SK-N-SH treated with all-trans-retinoic acid at 6 μM for 48 hours (cell line): Measurements from ENCODE around the gene ETV6.
A peak's percentile ranks its signal among the peaks of the same experiment; 100 is the strongest.

ENCODE experiments used
- ATAC-seq: fragments of 200-7000 bp; cut with Tn5 transposase; 3 replicates; pipeline ENCODE4 v1.9.1; 2020; ENCODE audit warnings: mild to moderate bottlenecking, moderate library complexity
- ARNTL ChIP-seq: fragments of 450-650 bp; formaldehyde crosslinking; IDR thresholded peaks from 2 replicates; pipeline ENCODE4 v1.5.0; 2020; ENCODE audit warnings: low read depth, mild to moderate bottlenecking, moderate library complexity, borderline replicate concordance
- BACH2 ChIP-seq: fragments of 250-450 bp; sonication (Bioruptor Pico); IDR thresholded peaks from 2 replicates; pipeline ENCODE4 v1.9.0; 2021; ENCODE audit warnings: mild to moderate bottlenecking, borderline replicate concordance
- CSDC2 ChIP-seq: fragments of 250-450 bp; sonication (Bioruptor Pico); IDR thresholded peaks from 2 replicates; pipeline ENCODE4 v1.5.0; 2020; ENCODE audit warnings: mild to moderate bottlenecking, moderate library complexity
- GLIS3 ChIP-seq: fragments of 250-450 bp; sonication (Bioruptor Pico); IDR thresholded peaks from 2 replicates; pipeline ENCODE4 v1.5.0; 2020; ENCODE audit warnings: mild to moderate bottlenecking, moderate library complexity
- ISL1 ChIP-seq: fragments of 250-450 bp; sonication (Bioruptor Pico); IDR thresholded peaks from 2 replicates; pipeline ENCODE4 v2.1.2; 2022; ENCODE audit warnings: mild to moderate bottlenecking, moderate library complexity
- OSR1 ChIP-seq: fragments of 250-450 bp; sonication (Bioruptor Pico); IDR thresholded peaks from 2 replicates; pipeline ENCODE4 v1.8.0; 2022; ENCODE audit warnings: moderate library complexity, mild to moderate bottlenecking, inconsistent platforms
- SNAI2 ChIP-seq: fragments of 250-450 bp; sonication (Bioruptor Pico); IDR thresholded peaks from 2 replicates; pipeline ENCODE4 v1.5.0; 2020; ENCODE audit warnings: mild to moderate bottlenecking, moderate library complexity
- TCF4 ChIP-seq: fragments of 250-450 bp; sonication (Bioruptor Pico); IDR thresholded peaks from 2 replicates; pipeline ENCODE4 v1.8.0; 2021; ENCODE audit warnings: mild to moderate bottlenecking, moderate library complexity, borderline replicate concordance
- TOX ChIP-seq: fragments of 250-450 bp; sonication (Bioruptor Pico); IDR thresholded peaks from 2 replicates; pipeline ENCODE4 v1.8.0; 2021; ENCODE audit warnings: mild to moderate bottlenecking, moderate library complexity, borderline replicate concordance
- ZC3H10 ChIP-seq: fragments of 250-450 bp; sonication (Bioruptor Pico); IDR thresholded peaks from 2 replicates; pipeline ENCODE4 v1.5.1; 2021; ENCODE audit warnings: mild to moderate bottlenecking, moderate library complexity
- ZFP3 ChIP-seq: fragments of 250-450 bp; sonication (Bioruptor Pico); IDR thresholded peaks from 2 replicates; pipeline ENCODE4 v1.5.0; 2020; ENCODE audit warnings: mild to moderate bottlenecking, moderate library complexity
- ZNF565 ChIP-seq: fragments of 450-650 bp; formaldehyde crosslinking; conservative IDR thresholded peaks from 2 replicates; pipeline ENCODE4 v1.5.0; 2020; ENCODE audit warnings: low read depth, mild to moderate bottlenecking, moderate library complexity
- ZNF70 ChIP-seq: fragments of 450-650 bp; formaldehyde crosslinking; IDR thresholded peaks from 2 replicates; pipeline ENCODE4 v1.5.0; 2020; ENCODE audit warnings: mild to moderate bottlenecking, moderate library complexity
- ZNF8 ChIP-seq: fragments of 450-650 bp; formaldehyde crosslinking; IDR thresholded peaks from 2 replicates; pipeline ENCODE4 v1.5.0; 2020; ENCODE audit warnings: mild to moderate bottlenecking, moderate library complexity
- TF ChIP-seq, protein P1 (sequence below): fragments of 250-450 bp; sonication (Bioruptor Pico); IDR thresholded peaks from 2 replicates; pipeline ENCODE4 v1.8.0; 2020; ENCODE audit warnings: mild to moderate bottlenecking, moderate library complexity, borderline replicate concordance
- TF ChIP-seq, protein P2 (sequence below): fragments of 250-450 bp; sonication (Bioruptor Pico); IDR thresholded peaks from 2 replicates; pipeline ENCODE4 v1.5.0; 2020; ENCODE audit warnings: mild to moderate bottlenecking, moderate library complexity
- TF ChIP-seq, protein P3 (sequence below): fragments of 250-450 bp; sonication (Bioruptor Pico); IDR thresholded peaks from 2 replicates; pipeline ENCODE4 v1.8.0; 2021; ENCODE audit warnings: low read depth, mild to moderate bottlenecking, moderate library complexity, borderline replicate concordance
- TF ChIP-seq, protein P4 (sequence below): fragments of 250-450 bp; sonication (Bioruptor Pico); IDR thresholded peaks from 2 replicates; pipeline ENCODE4 v1.5.1; 2021; ENCODE audit warnings: mild to moderate bottlenecking, moderate library complexity
- TF ChIP-seq, protein P5 (sequence below): fragments of 250-450 bp; sonication (Bioruptor Pico); IDR thresholded peaks from 2 replicates; pipeline ENCODE4 v1.5.1; 2020; ENCODE audit warnings: low read depth, mild to moderate bottlenecking, moderate library complexity

The ETV6 gene

DNA sequence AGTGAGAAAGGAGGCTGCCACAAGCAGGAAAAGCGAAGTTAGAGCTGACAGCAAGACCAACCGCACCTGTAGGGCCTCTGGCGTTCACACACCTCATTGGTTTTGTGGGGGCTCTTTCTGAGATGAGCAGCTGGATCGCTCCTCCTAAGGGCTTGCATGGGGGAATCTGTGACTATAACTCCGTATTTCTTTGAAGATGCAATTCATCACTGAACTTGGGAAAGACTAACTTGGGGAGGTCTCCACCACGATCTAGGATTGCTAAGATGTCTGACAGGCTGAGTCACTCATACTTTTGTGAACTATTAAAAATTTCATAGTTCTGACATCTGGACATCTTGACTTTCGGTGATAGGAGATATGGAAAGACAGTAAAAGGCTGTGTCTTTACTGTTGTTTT lies 173.6 kb downstream of the ETV6 start:
- TF ChIP-seq, protein P1, sequence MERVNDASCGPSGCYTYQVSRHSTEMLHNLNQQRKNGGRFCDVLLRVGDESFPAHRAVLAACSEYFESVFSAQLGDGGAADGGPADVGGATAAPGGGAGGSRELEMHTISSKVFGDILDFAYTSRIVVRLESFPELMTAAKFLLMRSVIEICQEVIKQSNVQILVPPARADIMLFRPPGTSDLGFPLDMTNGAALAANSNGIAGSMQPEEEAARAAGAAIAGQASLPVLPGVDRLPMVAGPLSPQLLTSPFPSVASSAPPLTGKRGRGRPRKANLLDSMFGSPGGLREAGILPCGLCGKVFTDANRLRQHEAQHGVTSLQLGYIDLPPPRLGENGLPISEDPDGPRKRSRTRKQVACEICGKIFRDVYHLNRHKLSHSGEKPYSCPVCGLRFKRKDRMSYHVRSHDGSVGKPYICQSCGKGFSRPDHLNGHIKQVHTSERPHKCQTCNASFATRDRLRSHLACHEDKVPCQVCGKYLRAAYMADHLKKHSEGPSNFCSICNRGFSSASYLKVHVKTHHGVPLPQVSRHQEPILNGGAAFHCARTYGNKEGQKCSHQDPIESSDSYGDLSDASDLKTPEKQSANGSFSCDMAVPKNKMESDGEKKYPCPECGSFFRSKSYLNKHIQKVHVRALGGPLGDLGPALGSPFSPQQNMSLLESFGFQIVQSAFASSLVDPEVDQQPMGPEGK, result no peak
- TF ChIP-seq OSR1 (CRISPR knock-in tag) (no peak), ISL1 (CRISPR knock-in tag) (peak; percentile 46; the same call in 1 of the 2 replicates), GLIS3 (no peak), BACH2 (CRISPR knock-in tag) (no peak)
- TF ChIP-seq, protein P2, sequence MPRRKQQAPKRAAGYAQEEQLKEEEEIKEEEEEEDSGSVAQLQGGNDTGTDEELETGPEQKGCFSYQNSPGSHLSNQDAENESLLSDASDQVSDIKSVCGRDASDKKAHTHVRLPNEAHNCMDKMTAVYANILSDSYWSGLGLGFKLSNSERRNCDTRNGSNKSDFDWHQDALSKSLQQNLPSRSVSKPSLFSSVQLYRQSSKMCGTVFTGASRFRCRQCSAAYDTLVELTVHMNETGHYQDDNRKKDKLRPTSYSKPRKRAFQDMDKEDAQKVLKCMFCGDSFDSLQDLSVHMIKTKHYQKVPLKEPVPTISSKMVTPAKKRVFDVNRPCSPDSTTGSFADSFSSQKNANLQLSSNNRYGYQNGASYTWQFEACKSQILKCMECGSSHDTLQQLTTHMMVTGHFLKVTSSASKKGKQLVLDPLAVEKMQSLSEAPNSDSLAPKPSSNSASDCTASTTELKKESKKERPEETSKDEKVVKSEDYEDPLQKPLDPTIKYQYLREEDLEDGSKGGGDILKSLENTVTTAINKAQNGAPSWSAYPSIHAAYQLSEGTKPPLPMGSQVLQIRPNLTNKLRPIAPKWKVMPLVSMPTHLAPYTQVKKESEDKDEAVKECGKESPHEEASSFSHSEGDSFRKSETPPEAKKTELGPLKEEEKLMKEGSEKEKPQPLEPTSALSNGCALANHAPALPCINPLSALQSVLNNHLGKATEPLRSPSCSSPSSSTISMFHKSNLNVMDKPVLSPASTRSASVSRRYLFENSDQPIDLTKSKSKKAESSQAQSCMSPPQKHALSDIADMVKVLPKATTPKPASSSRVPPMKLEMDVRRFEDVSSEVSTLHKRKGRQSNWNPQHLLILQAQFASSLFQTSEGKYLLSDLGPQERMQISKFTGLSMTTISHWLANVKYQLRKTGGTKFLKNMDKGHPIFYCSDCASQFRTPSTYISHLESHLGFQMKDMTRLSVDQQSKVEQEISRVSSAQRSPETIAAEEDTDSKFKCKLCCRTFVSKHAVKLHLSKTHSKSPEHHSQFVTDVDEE (CRISPR knock-in tag), result no peak
- peak; percentile 88 for ATAC-seq

DNA sequence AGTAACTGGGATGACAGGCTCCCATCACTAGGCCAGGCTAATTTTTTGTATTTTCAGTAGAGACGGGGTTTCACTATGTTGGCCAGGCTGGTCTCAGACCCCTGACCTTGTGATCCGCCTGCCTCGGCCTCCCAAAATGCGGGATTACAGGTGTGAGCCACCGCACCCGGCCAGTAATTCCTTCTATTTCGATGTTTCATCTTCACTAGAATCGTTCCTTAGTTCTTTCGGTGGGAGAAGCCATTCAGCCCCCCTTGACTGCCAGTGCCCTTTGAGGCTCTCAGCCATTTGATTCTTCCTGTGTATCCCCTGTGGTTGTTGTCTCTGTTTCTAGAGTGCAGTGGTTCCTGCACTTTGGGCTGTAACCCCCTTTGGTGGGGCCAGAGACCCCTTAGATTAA lies 174.1 kb downstream of the ETV6 start:
- no peak for ATAC-seq
- TF ChIP-seq TOX (CRISPR knock-in tag) (no peak), OSR1 (CRISPR knock-in tag) (no peak), ISL1 (CRISPR knock-in tag) (no peak), SNAI2 (CRISPR knock-in tag) (no peak), TCF4 (no peak), ZFP3 (no peak), ARNTL (CRISPR knock-in tag) (no peak), GLIS3 (no peak), CSDC2 (CRISPR knock-in tag) (no peak), ZNF8 (CRISPR knock-in tag) (no peak), ZNF565 (no peak)
- TF ChIP-seq, protein P3, sequence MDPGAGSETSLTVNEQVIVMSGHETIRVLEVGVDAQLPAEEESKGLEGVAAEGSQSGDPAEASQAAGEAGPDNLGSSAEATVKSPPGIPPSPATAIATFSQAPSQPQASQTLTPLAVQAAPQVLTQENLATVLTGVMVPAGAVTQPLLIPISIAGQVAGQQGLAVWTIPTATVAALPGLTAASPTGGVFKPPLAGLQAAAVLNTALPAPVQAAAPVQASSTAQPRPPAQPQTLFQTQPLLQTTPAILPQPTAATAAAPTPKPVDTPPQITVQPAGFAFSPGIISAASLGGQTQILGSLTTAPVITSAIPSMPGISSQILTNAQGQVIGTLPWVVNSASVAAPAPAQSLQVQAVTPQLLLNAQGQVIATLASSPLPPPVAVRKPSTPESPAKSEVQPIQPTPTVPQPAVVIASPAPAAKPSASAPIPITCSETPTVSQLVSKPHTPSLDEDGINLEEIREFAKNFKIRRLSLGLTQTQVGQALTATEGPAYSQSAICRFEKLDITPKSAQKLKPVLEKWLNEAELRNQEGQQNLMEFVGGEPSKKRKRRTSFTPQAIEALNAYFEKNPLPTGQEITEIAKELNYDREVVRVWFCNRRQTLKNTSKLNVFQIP (CRISPR knock-in tag), result no peak
- TF ChIP-seq, protein P2 (CRISPR knock-in tag), result no peak
- TF ChIP-seq, protein P4, sequence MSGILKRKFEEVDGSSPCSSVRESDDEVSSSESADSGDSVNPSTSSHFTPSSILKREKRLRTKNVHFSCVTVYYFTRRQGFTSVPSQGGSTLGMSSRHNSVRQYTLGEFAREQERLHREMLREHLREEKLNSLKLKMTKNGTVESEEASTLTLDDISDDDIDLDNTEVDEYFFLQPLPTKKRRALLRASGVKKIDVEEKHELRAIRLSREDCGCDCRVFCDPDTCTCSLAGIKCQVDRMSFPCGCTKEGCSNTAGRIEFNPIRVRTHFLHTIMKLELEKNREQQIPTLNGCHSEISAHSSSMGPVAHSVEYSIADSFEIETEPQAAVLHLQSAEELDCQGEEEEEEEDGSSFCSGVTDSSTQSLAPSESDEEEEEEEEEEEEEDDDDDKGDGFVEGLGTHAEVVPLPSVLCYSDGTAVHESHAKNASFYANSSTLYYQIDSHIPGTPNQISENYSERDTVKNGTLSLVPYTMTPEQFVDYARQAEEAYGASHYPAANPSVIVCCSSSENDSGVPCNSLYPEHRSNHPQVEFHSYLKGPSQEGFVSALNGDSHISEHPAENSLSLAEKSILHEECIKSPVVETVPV, result no peak

DNA sequence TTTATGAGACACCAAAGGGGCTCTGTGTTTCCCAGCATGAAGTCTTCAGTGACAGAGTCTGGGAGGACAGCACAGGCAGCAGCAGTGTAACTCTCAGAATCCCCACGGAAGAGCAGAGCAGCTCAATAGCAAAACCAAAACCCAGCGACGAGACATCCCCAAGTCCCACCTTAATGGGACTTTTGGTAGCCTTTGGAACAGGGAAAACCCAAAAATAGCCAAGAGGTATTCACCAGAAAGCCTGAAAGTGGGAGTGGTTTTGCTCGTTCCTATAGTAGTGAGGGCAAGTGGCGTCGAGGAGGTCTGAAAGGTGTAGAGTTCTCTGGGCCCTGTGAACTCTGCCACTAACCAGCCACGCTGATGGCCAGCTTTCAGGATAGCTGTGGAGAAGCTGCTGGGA lies 174.6 kb downstream of the ETV6 start:
- ATAC-seq, result no peak
- TF ChIP-seq ZNF565 (no peak), TOX (CRISPR knock-in tag) (no peak), ARNTL (CRISPR knock-in tag) (no peak), BACH2 (CRISPR knock-in tag) (no peak), SNAI2 (CRISPR knock-in tag) (no peak), ZC3H10 (CRISPR knock-in tag) (no peak), ZNF70 (CRISPR knock-in tag) (no peak), GLIS3 (no peak)
- TF ChIP-seq, protein P3 (CRISPR knock-in tag), result no peak
- TF ChIP-seq, protein P5, sequence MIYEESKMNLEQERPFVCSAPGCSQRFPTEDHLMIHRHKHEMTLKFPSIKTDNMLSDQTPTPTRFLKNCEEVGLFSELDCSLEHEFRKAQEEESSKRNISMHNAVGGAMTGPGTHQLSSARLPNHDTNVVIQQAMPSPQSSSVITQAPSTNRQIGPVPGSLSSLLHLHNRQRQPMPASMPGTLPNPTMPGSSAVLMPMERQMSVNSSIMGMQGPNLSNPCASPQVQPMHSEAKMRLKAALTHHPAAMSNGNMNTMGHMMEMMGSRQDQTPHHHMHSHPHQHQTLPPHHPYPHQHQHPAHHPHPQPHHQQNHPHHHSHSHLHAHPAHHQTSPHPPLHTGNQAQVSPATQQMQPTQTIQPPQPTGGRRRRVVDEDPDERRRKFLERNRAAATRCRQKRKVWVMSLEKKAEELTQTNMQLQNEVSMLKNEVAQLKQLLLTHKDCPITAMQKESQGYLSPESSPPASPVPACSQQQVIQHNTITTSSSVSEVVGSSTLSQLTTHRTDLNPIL (CRISPR knock-in tag), result no peak
- TF ChIP-seq, protein P4, result no peak
- TF ChIP-seq, protein P1, result no peak
- TF ChIP-seq, all 23 proteins: peak for 0
